Thyroid gland (tissue), 4 donors: ENCODE data around the gene PTAR1. TPM values are rescaled to one million over a fixed set of nuclear protein-coding genes. Genes with fewer than 3 reads are reported as not detected.

Experiments
- DNase-seq, 2 donors: peaks; one replicate each; pipeline ENCODE4 v3.0.0-alpha.2; 2019
- H3K27ac ChIP-seq, 3 donors: fragments of 200-600 bp; sonication (generic); 1 replicate in 2 of 3; 2 replicates in 1 of 3; pipeline ENCODE4 v1.5.1; 2016 to 2019; ENCODE audit warnings: mild to moderate bottlenecking in 1 of 3, moderate library complexity in 1 of 3
- H3K27me3 ChIP-seq: fragments of 200-600 bp; sonication (generic); one replicate; pipeline ENCODE4 v1.5.1; 2019
- H3K36me3 ChIP-seq, 2 donors: fragments of 200-600 bp; sonication (generic); one replicate each; pipeline ENCODE4 v1.5.1; 2016 to 2019
- H3K4me1 ChIP-seq, 2 donors: fragments of 200-600 bp; sonication (generic); one replicate each; pipeline ENCODE4 v1.5.1; 2017 to 2019
- H3K4me3 ChIP-seq, 3 donors: fragments of 200-600 bp; sonication (generic); replicated peaks in 1 of 3; 1 replicate in 2 of 3; 2 replicates in 1 of 3; pipeline ENCODE4 v1.5.1; 2016; ENCODE audit warnings: mild to moderate bottlenecking in 1 of 3
- H3K9me3 ChIP-seq: fragments of 200-600 bp; sonication (generic); one replicate; pipeline ENCODE4 v1.5.1; 2017
- POLR2A ChIP-seq, 2 donors: fragments of 450-650 bp; IDR thresholded peaks; one replicate each; pipeline ENCODE4 v1.6.1; 2017; ENCODE audit warnings: antibody characterized with exemption in 2 of 2, mild to moderate bottlenecking in 2 of 2, moderate library complexity in 1 of 2
- WGBS, 2 donors: methylation state at CpG; one replicate each; pipeline ENCODE4 v1.1.5; 2017; 5-methylcytosine and 5-hydroxymethylcytosine counted together
- intact Hi-C: fragments of 100-400 bp; cut with DNase I; formaldehyde crosslinking; loops from one replicate; pipeline ENCODE4 v1.15.1; 2023
- total RNA-seq, 4 donors: library from RNA; depleted of rRNA; stranded (reverse); fragments of >200 nt; gene quantifications; one replicate each; pipeline ENCODE4 v1.2.3, GENCODE V29; 2016
- TF ChIP-seq, protein P1 (sequence below), 6 experiments: fragments of 200-600 bp in 3 of 6; fragments of 450-650 bp in 3 of 6; sonication (generic) in 3 of 6; IDR thresholded peaks; one replicate each; pipeline ENCODE4 v1.5.1; 2016 to 2019; ENCODE audit warnings: antibody characterized with exemption in 6 of 6, mild to moderate bottlenecking in 2 of 6, inconsistent platforms in 1 of 6, moderate library complexity in 1 of 6

PTAR1 gene
- total RNA-seq, 4 donors from 2014 or later = 67.9 to 80.9 (median 74.5) TPM

DNA sequence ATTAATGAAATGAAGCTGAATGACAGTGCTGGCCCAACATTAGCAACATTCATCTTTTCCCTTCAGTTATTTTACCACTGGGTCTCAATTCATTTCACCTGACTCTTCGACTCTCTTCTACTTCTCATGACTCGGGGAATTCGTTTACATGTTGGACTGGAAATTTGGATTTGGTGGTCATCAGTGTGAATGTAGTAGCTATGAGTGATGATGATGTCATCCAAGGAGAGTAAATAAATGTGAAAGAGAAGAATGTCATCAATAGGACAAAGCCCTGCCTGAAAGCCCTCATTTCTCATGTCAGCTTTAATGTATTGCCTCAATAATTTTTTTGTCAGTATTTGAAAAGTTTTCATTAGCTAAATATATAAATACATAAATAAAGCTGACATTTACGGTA lies 38.9 kb upstream of the PTAR1 start:
- TF ChIP-seq POLR2A (IDR thresholded peaks at IDR 0.05) = no peak
- TF ChIP-seq, protein P1, sequence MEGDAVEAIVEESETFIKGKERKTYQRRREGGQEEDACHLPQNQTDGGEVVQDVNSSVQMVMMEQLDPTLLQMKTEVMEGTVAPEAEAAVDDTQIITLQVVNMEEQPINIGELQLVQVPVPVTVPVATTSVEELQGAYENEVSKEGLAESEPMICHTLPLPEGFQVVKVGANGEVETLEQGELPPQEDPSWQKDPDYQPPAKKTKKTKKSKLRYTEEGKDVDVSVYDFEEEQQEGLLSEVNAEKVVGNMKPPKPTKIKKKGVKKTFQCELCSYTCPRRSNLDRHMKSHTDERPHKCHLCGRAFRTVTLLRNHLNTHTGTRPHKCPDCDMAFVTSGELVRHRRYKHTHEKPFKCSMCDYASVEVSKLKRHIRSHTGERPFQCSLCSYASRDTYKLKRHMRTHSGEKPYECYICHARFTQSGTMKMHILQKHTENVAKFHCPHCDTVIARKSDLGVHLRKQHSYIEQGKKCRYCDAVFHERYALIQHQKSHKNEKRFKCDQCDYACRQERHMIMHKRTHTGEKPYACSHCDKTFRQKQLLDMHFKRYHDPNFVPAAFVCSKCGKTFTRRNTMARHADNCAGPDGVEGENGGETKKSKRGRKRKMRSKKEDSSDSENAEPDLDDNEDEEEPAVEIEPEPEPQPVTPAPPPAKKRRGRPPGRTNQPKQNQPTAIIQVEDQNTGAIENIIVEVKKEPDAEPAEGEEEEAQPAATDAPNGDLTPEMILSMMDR (IDR thresholded peaks at IDR 0.05) = no peak
- intact Hi-C loops = no loop called here
- 82 to 89% methylated on average over 4 of the region's 4 CpGs for WGBS, 2 donors
- Histone ChIP-seq H3K4me1 (no peaks in the 10 kb centered on the region), H3K27me3 (no peaks in the 10 kb centered on the region), H3K36me3 (no peaks in the 10 kb centered on the region), H3K27ac (no peak overlapping the region), H3K4me3 (no peak overlapping the region), H3K9me3 (no peaks in the 10 kb centered on the region)
- no peak for DNase-seq

- WGBS, 2 donors = 40 to 41% methylated on average over 1 of the region's 1 CpG
- H3K27me3 ChIP-seq = no peaks in the 10 kb centered on the region
- no peaks in the 10 kb centered on the region for H3K36me3 ChIP-seq
- TF ChIP-seq POLR2A (IDR thresholded peaks at IDR 0.05) = no peak
- TF ChIP-seq, protein P1 (IDR thresholded peaks at IDR 0.05) = no peak
- H3K9me3 ChIP-seq = no peaks in the 10 kb centered on the region
- no peaks in the 10 kb centered on the region for H3K4me1 ChIP-seq
- H3K4me3 ChIP-seq = no peak overlapping the region
- DNase-seq = no peak
- no peak overlapping the region for H3K27ac ChIP-seq
- intact Hi-C loops = no loop called here
These were observed 37.9 kb upstream of the PTAR1 start for GRCh38 chr9:69797675-69798074.

- no peaks in the 10 kb centered on the region for H3K36me3 ChIP-seq
- no peak for DNase-seq
- H3K4me3 ChIP-seq = no peak overlapping the region
- intact Hi-C loops = no loop called here
- TF ChIP-seq POLR2A (IDR thresholded peaks at IDR 0.05) = no peak
- TF ChIP-seq, protein P1 (IDR thresholded peaks at IDR 0.05) = no peak
- no peak overlapping the region for H3K27ac ChIP-seq
- no peaks in the 10 kb centered on the region for H3K9me3 ChIP-seq
- 92 to 93% methylated on average over 3 of the region's 3 CpGs for WGBS, 2 donors
- H3K4me1 ChIP-seq = no peaks in the 10 kb centered on the region
- H3K27me3 ChIP-seq = no peaks in the 10 kb centered on the region
These were observed 34.5 kb upstream of the PTAR1 start for GRCh38 chr9:69794356-69794755.

GRCh38 chr9:69785757-69786156 lies 25.9 kb upstream of the PTAR1 start:
- H3K36me3 ChIP-seq = no peaks in the 10 kb centered on the region
- H3K9me3 ChIP-seq = no peaks in the 10 kb centered on the region
- no peak for DNase-seq
- H3K27me3 ChIP-seq = no peaks in the 10 kb centered on the region
- H3K27ac ChIP-seq = no peak overlapping the region
- no peaks in the 10 kb centered on the region for H3K4me1 ChIP-seq
- TF ChIP-seq, protein P1 (IDR thresholded peaks at IDR 0.05) = no peak
- TF ChIP-seq POLR2A (IDR thresholded peaks at IDR 0.05) = no peak
- no peak overlapping the region for H3K4me3 ChIP-seq
- intact Hi-C loops = no loop called here

DNA sequence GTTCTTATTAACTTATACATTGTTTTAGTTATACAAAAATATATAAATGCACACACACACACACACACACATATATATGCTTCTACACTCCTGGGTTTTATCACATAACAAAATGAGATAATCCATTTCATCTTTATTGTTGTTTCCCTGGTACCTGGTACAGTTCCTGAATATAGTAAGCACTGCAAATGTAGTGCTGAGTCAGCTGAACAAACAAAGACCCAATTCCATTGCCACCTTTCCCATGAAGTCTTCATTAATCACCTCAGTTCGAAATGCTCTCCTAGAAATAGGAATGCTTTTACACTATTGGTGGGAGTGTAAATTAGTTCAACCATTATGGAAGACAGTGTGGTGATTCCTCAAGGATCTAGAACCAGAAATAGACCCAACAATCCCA lies 13.4 kb upstream of the PTAR1 start:
- no peak overlapping the region for H3K27ac ChIP-seq

More for the DNA sequence above, 13.4 kb upstream of the PTAR1 start:
- no peaks in the 10 kb centered on the region for H3K27me3 ChIP-seq
- WGBS, 2 donors = 82 to 94% methylated on average over 1 of the region's 1 CpG
- no peaks in the 10 kb centered on the region for H3K9me3 ChIP-seq
- no peak overlapping the region for H3K4me3 ChIP-seq
- no peaks in the 10 kb centered on the region for H3K36me3 ChIP-seq
- intact Hi-C loops = no loop called here
- no peaks in the 10 kb centered on the region for H3K4me1 ChIP-seq
- no peak for DNase-seq
- no peak for TF ChIP-seq POLR2A (IDR thresholded peaks at IDR 0.05)
- TF ChIP-seq, protein P1 (IDR thresholded peaks at IDR 0.05) = no peak
